Activated CD4-positive, alpha-beta T cell treated with anti-CD3 and anti-CD28 coated beads for 36 hours (primary cell): ENCODE data around the gene DHX15. TPM values are rescaled to one million over a fixed set of nuclear protein-coding genes. Genes with fewer than 3 reads are reported as not detected.

Source experiments
- ATAC-seq: fragments of 200-7000 bp; cut with Tn5 transposase; one replicate; pipeline ENCODE4 v1.10.0; 2021; ENCODE audit warnings: mild to moderate bottlenecking, moderate library complexity
- CTCF ChIA-PET: fragments of 350-600 bp; sonication (Branson Sonifier 250); formaldehyde crosslinking; loops from one replicate; lab custom pipeline; 2021; ENCODE audit warnings: antibody characterized with exemption; lab: Charles Lee
- POLR2A ChIA-PET: fragments of 350-600 bp; sonication (Branson Sonifier 250); formaldehyde crosslinking; loops from one replicate; lab custom pipeline; 2021; ENCODE audit warnings: antibody characterized with exemption, inconsistent platforms; lab: Charles Lee
- DNase-seq: peaks from one replicate; pipeline ENCODE4 v3.0.0-alpha.2; 2020
- H3K27ac Mint-ChIP-seq: one replicate; pipeline ENCODE4 v1.8.0; 2021; ENCODE audit warnings: mixed read lengths
- H3K27me3 Mint-ChIP-seq: one replicate; pipeline ENCODE4 v1.8.0; 2021; ENCODE audit warnings: mixed read lengths
- H3K36me3 Mint-ChIP-seq: one replicate; pipeline ENCODE4 v1.8.0; 2021; ENCODE audit warnings: low read depth, mixed read lengths
- H3K4me1 Mint-ChIP-seq: one replicate; pipeline ENCODE4 v1.8.0; 2021; ENCODE audit warnings: mixed read lengths
- H3K4me3 Mint-ChIP-seq: one replicate; pipeline ENCODE4 v1.8.0; 2021; ENCODE audit warnings: mild to moderate bottlenecking, moderate library complexity, mixed read lengths
- H3K9me3 Mint-ChIP-seq: one replicate; pipeline ENCODE4 v1.8.0; 2021; ENCODE audit warnings: low read depth, mixed read lengths
- intact Hi-C, 2 experiments: fragments of 100-400 bp; cut with DNase I in 1 of 2; cut with micrococcal nuclease in 1 of 2; formaldehyde crosslinking; loops; one replicate each; pipeline versions ENCODE4 v1.14.2 to v1.15.1; 2022 to 2024; cut with DNase I, micrococcal nuclease
- microRNA-seq: library from miRNA; unstranded; fragments of <30 nt; microRNA quantifications from one replicate; pipeline ENCODE4 v1.2.0, GENCODE V29; 2021; ENCODE audit warnings: borderline replicate concordance
- total RNA-seq, 2 experiments: library from RNA; stranded (reverse); gene quantifications; one replicate each; pipeline ENCODE4 v1.2.3, GENCODE V29; 2021

Gene DHX15
- total RNA-seq, 2 experiments from 2014 or later = 201 to 210 TPM

- intact Hi-C loops = loop anchor here (1.0 to 5.0 kb wide), 3 partner anchors 199 to 489 kb away; no protein-coding TSS in a partner anchor
- peak; percentile 80 for ATAC-seq
- CTCF ChIA-PET = interaction anchor here (0.6 to 3.3 kb wide), 8 partner anchors 8 to 199 kb away, joined by 3 to 13 read pairs (median 4); no protein-coding TSS in a partner anchor
Observed at GRCh38 chr4:24488399-24489164, 95.8 kb downstream of the DHX15 start.

GRCh38 chr4:24482871-24483270 is 101.5 kb downstream of the DHX15 start:
- POLR2A ChIA-PET = no interaction called here
- intact Hi-C loops = no loop called here
- no peak overlapping the region for H3K4me3 Mint-ChIP-seq

More at GRCh38 chr4:24488399-24489164, 95.8 kb downstream of the DHX15 start:
- Mint-ChIP-seq H3K27me3 (peaks cover 25% of the 10 kb centered on the region), H3K4me1 (no peaks in the 10 kb centered on the region), H3K4me3 (no peak overlapping the region), H3K27ac (no peak overlapping the region), H3K9me3 (no peaks in the 10 kb centered on the region), H3K36me3 (no peaks in the 10 kb centered on the region)
- peak; percentile 86 for DNase-seq
- POLR2A ChIA-PET = no interaction called here

GRCh38 chr4:24477919-24478318 is 106.4 kb downstream of the DHX15 start:
- ChIA-PET CTCF (interaction anchor here (0.7 to 3.4 kb wide), 2 partner anchors 10 to 1226 kb away, joined by 3 to 13 read pairs; no protein-coding TSS in a partner anchor), POLR2A (no interaction called here)
- peaks cover 4% of the 10 kb centered on the region for H3K4me1 Mint-ChIP-seq
- DNase-seq (no peak), ATAC-seq (no peak)
- no peak overlapping the region for H3K4me3 Mint-ChIP-seq
- H3K9me3 Mint-ChIP-seq = no peaks in the 10 kb centered on the region
- no peaks in the 10 kb centered on the region for H3K36me3 Mint-ChIP-seq
- peaks cover 40% of the 10 kb centered on the region for H3K27me3 Mint-ChIP-seq
- intact Hi-C loops = no loop called here
- no peak overlapping the region for H3K27ac Mint-ChIP-seq

More at GRCh38 chr4:24482871-24483270, 101.5 kb downstream of the DHX15 start:
- Mint-ChIP-seq H3K36me3 (no peaks in the 10 kb centered on the region), H3K4me1 (no peaks in the 10 kb centered on the region), H3K27me3 (peaks cover 26% of the 10 kb centered on the region), H3K27ac (no peak overlapping the region), H3K9me3 (no peaks in the 10 kb centered on the region)
- ATAC-seq (no peak), DNase-seq (no peak)
- CTCF ChIA-PET = no interaction called here

Small RNA genes lying within 50 kb of the gene (microRNA-seq; reads per million reads assigned to microRNA genes)
- 31.4 reads per million, percentile 49 among the genes with 10 or more reads in this experiment for gene MIR573

Other genes starting within 250 kb of the DHX15 start
- not detected for gene SOD3, start 211.0 kb upstream of the DHX15 start, total RNA-seq